NCI-H2029 (cell line): Measurements from ENCODE around the gene FUT6.

Experiments used
- DNase-seq: peaks from one replicate; lab custom pipeline; 2025; lab: John Stamatoyannopoulos, UW

FUT6 gene

GRCh38 chr19:5805462-5806132 lies 33.9 kb downstream of the FUT6 start:
- DNase-seq: peak; percentile 77

DNA sequence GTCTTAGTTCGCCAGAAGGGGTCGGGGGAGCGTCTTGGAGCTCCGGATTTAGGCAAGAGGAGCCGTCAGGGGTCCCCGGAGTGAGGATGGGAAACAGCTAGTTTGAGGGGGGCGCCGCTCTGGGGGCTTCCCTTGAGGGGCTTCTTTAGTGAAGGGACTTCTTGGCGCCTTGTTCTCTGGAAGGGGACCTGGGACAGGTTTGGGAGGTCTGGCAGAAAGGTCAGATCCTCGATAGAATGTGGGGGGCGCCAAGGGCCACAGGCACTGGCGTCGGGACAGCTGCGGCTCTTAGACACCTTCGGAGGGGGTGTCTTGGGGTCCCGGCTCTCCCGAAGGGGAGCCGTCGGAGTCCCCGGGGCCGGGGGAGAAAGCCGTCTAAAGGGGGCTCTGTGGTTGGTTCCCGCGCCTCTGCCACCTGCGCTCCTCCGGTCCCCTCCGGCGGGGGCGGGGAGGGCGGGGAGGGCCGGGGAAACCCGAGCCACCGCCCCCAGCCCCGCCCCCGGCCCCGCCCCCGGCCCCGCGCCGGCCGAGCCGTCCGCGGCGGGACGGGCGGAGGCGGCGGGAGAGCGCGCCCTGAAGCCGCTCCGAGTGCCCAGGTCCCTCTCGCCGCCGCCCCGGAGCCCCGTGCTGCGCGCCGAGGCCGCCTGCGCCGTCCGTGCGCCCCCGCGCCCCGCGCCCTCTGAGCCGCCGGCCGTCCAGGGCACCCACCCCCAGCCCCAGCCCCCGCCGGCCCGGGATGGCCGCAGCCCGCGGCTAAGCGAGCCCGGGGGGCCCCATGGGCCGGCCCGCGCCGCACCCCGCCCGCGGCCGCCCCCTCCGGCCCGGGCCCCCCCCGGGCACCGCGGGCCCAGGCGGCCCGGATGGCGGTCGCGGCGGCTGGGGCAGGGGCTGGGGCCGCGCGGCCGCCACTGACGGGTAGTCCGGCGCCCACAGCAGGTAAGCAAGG lies 34.7 kb downstream of the FUT6 start, which contains the start of gene NRTN:
Gene NRTN, plus strand, starts transcription at position 552 of the 946 bp plus-strand sequence. CDS start 19,099 bp downstream, outside the sequence.
- DNase-seq: peak; percentile 62

DNA sequence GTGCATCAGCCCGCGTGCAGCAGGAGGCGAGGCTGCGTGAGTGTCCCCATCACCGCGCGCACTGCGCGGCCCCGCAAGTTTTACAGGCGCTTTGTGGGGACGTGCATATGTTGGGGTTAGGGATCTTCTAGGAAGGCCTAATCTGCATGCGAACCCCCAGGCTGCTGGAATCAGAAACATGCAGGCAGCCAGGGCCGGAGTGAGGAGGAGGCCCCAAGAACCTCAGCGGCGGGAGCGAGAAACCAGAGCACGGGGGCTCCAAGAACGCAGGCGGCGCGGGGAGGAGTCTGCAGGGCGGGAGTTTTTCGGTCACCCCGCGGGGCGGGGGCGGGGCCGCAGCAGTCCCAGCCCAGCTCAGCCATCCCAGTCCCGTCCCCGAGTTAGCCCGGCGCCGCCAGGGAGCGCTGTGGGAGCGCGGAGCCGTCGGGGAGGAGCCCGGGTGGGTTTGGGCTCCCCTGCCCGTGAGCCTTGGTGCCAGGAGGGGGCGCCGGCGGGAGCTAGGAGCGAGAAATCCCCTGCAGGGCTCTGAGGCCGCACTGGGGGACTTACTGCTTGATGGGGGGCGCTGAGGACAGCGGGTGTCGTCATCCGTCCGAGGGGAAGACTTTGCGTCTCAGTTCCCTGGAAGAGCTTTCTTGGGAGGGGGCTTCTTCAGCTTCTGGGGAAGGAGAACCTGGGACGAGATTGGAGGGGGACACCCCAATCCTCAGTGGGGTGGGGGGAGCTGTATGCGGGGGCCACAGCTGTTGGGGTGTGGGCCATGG lies 35.6 kb downstream of the FUT6 start:
- peak; percentile 86 for DNase-seq

- DNase-seq: no peak
Observed at GRCh38 chr19:5803441-5803751, 36.1 kb downstream of the FUT6 start.

GRCh38 chr19:5801796-5802619 lies 37.5 kb downstream of the FUT6 start:
- no peak for DNase-seq

DNA sequence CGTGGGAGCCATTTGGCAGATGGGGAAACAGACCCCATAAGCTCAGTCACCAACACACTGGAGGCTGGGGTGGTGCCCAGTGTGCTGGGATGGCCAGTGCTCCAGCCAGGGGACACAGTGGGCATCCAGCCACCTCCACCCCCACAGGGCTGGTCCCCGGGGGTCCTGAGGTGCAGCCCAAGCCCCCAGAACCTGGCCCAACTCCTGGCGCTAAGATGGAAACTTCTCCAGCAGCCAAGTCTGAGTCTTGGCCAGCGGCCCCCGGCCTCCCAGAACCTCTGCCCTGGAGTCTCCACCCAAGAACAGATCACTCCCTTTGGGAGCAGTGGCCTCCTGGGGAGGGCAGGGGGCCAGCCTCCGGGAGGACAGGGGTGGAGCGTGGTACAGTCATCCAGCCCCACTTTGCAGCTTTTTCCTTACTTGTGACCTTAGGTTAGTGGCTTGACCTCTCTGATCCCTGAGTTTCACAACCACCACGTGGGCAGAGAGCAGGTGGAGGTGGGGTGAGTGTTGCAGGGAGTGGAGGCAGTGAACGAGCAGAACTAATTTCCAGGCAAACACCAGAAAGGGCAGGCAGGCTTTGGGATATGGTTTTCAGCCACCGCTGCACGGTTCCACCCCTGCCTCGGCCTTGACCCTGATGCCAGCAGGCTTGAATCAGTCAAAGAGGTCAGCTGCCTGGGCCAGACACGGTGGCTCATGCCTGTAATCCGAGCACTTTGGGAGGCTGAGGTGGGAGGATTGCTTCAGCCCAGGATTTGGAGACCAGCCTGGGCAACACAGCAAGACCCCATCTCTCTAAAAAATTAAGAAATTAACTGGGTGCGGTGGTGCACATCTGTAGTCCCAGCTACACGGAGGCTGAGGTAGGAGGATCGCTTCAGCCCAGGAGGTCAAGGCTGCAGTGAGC lies 38.9 kb downstream of the FUT6 start:
- DNase-seq: no peak

DNA sequence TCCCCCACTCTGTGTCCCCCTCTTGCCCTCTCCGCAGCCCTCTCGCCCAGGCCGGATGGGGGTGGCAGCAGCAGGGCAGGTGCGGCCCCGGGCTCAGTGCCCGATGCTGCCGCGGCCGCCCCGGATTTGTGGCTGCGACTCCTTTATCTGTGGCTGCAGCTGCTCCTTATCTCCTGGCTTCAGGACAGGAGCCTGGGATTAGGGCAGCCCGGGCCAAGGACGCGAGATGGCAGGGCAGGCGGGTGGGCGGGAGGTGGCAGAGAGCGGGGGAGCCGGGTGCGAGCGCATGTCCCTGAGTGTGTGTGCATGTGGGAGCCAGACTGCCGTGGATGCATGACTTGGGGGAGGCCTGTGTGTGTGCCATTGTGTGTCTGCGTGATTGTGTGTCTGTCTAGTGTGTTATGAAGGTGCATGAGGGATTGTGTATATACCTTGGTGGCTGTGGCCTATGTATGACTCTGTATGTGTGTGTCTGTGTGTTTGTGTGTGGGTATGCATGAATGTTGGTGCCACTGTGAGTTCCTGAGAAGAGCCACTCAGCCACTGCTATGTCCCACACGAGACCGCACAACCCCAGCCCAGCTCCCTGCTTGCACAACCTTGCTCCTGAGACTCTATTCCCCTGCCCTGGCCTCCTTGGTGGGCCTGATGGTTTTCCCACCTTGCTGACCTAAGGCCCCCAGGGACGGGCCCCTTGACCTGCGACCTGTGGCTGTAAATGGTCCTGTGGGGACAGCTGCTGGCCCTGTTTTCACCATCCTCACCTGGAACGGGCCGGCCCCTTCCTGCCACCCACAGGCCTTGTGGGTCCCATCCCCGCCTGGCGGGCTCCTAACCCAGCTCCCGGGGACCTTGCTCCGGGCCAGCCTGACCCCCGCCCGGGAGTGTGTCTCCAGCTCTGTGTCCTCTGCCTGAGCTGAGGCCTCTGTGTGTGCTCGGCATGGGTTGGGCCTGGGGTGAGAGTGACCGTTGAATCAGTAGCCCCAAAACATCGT lies 40.0 kb downstream of the FUT6 start:
- peak; percentile 80 for DNase-seq

DNA sequence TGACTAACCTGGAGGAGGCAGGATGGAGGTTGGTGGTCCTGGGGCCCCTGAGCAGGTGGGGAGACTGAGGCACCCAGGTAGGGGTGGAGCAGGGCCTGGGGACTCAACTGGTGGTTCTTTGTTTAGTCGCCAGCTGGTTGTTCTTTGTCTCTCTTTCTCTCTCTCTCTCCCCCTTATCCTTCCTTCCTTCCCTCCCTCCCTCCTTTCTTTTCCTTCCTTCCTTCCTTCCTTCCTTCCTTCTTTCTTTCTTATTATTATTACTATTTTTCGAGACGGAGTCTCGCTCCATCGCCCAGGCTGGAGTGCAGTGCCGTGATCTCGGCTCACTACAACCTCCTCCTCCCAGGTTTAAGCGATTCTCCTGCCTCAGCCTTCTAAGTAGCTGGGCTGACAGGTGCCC lies 41.3 kb downstream of the FUT6 start:
- no peak for DNase-seq

DNA sequence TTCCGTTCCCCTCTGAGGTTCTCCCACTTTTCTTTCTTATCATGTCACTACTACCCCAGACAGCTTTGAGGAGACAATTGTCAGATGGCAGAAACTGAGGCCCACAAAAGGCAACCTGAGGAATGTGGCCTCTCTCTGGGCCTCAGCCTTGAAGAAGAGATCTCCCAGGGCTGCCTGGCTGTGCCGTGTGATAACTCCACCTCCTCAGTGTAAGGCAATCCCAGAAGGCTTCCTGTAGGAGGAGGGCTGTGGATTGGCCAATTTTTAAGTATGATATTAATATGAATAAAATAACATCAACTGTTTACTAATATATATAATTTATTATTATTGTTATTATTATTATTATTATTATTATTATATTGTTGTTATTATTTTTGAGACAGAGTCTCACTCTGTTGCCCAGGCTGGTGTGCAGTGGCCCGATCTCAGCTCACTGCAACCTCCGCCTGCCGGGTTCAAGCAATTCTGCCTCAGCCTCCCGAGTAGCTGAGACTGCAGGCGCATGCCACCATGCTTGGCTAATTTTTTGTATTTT lies 44.1 kb downstream of the FUT6 start:
- no peak for DNase-seq

DNA sequence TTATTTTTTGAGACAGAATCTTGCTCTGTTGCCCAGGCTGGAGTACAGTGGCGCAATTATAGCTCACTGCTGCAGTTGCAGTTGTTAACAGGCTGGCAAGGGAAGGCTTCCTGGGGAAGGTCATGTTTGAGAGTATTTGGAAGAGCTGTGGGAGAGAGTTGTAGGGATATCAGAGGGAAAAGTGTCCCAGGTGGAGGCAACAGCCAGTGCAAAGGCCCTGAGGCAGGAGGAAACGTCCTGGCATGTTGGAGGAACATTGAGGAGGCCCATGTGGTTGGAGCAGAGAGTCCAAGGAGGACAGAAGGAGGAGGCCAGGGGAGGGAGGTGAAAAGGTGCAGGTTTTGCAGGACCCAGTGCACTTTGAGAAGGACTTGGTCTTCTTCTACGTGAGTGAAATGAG lies 46.3 kb downstream of the FUT6 start:
- no peak for DNase-seq

DNA sequence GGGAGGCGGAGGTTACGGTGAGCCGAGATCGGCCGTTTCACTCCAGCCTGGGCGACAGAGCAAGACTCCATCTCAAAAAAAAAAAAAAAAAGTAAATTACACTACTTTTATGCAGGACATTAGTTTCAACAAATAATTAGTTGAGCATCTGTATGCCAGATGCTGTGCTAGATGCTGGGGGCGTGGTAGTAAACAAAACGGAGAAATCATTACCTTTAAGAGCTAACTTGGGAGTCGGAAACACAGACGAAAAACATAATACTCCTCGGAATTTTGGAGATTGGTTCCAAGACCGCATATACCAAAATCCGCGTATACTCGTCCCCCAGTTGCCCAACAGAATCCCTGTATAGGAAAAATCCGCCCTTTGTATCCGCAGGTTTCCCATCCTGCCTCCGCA lies 47.3 kb downstream of the FUT6 start:
- no peak for DNase-seq

DNA sequence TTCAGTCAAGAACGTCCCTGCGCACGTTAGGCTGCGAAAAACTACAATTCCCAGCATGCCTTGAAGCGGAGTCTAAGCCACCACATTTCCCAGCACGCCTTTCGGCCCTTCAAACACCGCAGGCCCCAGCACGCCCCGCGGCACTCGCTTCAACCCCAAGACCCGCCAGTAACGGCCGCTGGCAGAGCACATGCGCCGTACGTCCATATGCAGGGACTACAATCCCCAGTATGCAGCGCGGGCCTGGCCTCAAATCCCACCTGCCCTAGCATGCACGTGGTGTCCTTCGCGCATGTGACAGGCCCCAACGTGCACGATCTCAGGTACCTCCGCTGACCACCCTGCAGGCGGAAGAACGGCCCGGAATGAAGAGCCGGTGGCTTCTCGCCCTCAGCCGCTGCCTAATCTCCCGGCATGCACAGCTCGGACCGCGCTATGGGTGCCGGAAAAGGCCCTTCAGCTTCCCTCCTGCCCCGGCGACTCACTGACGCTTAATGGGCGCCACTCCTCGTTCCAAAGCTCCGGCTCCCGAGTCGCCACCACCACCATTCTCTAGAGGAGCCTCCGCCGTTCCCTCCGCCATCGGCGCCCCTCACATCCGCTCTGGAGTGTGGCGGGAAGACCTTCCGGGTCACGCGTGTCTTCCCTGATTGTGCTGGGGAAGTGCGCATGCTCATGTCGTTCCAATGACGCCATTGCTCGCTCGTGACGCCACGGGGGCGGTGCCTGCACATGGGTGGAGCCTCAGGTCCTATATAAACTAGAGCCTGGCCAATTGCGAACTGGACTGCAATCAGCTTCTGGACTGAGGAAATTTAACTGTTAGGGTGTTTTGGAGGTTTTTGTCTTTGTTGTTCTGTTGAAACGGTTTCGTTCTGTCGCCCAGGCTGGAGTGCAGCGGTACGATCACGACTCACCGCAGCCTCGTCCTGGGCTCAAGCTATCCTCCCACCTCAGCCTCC lies 48.7 kb downstream of the FUT6 start, which contains the start of gene DUS3L:
Gene DUS3L, minus strand, starts transcription at position 605 of the 962 bp plus-strand sequence. Its CDS starts 22 bp downstream, at position 583.
- peak; percentile 99 for DNase-seq

- no peak for DNase-seq
Observed at GRCh38 chr19:5789886-5790558, 49.5 kb downstream of the FUT6 start.

- DNase-seq: no peak
Observed at GRCh38 chr19:5789351-5789761, 50.1 kb downstream of the FUT6 start.

DNA sequence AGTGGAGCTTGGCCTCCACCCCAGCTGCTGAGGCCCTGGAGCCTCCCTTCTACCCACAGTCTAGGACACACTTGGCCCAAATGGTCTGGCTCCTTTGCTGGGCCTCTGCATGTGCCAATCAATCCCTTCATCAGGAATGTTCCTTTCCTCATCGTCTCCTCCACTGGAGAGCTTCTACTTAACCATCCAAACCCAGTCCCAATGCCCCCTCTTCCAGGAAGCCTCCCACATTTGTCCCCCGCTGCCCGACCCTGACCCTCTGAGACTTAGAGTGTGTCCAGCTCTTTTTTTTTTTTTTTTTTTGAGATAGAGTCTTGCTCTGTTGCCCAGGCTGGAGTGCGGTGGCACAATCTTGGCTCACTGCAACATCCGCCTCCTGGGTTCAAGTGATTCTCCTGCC lies 51.1 kb downstream of the FUT6 start:
- no peak for DNase-seq

DNA sequence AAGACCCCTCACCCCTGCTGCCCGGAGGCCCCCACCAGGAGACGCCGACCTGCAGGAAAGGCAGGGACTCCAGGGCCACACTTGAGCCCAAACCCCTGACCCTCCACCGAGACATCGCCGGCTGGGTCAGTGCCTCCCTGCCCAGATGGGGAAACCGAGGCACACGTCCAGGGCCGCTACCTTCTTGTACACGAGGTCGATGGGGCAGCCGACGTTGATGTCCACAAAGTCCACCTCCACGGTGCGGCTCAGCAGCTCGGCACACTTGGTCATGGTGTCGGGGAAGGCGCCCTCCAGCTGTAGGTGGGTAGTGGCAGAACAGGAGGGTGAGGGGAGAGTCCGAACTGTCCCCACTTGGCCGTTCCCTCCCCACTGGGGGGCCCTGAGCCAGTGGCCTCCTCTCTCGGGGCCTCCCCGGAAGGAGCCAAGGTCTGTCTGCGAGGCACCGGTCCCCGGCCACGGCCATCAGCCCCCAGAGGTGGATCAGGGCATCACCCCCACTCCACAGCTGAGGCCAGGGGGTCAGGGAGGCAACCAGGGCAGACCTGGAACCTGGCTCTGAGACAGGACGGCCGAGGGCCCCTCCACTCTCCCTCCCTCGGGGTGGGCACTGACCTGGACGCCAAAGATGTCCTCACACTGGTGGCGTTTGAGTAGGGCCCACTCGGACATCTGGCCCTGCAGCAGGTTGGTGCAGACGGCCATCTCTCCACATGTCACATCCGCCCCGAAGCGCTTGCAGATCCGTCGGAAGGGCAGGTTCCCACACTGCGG lies 51.9 kb downstream of the FUT6 start:
- no peak for DNase-seq
